Aorta (tissue), 5 donors: ENCODE results near the gene GRM1. TPM values are rescaled to one million over a fixed set of nuclear protein-coding genes. Genes with fewer than 3 reads are reported as not detected.

Experiments
- ATAC-seq: fragments of 200-7000 bp; cut with Tn5 transposase; one replicate; pipeline ENCODE4 v1.9.1; 2022; ENCODE audit warnings: moderate library complexity; ENCODE audit not compliant: low FRiP score
- DNase-seq, 2 donors: peaks; one replicate each; pipeline ENCODE4 v3.0.0-alpha.2; 2020
- H3K27ac ChIP-seq, 2 donors: one replicate each; pipeline ENCODE4 v1.5.1; 2013; ENCODE audit warnings: low read length in 2 of 2, mild to moderate bottlenecking in 2 of 2, moderate library complexity in 2 of 2, control low read depth in 1 of 2, inconsistent platforms in 1 of 2, low read depth in 1 of 2
- H3K27me3 ChIP-seq, 2 donors: one replicate each; pipeline ENCODE4 v1.6.1; 2013; ENCODE audit warnings: control low read depth in 1 of 2, low read length in 1 of 2, mild to moderate bottlenecking in 1 of 2, moderate library complexity in 1 of 2; ENCODE audit not compliant: insufficient read depth in 2 of 2, control insufficient read depth in 1 of 2
- H3K36me3 ChIP-seq, 2 donors: one replicate each; pipeline ENCODE4 v1.6.1; 2013; ENCODE audit warnings: control low read depth in 1 of 2, low read length in 1 of 2, mild to moderate bottlenecking in 1 of 2; ENCODE audit not compliant: insufficient read depth in 2 of 2, control insufficient read depth in 1 of 2
- H3K4me1 ChIP-seq, 2 donors: one replicate each; pipeline ENCODE4 v1.6.1; 2013; ENCODE audit warnings: low read length in 2 of 2, control low read depth in 1 of 2, mild to moderate bottlenecking in 1 of 2, moderate library complexity in 1 of 2; ENCODE audit not compliant: insufficient read depth in 2 of 2, control insufficient read depth in 1 of 2
- H3K4me3 ChIP-seq, 2 donors: one replicate each; pipeline ENCODE4 v1.5.1; 2013; ENCODE audit warnings: low read length in 2 of 2, control low read depth in 1 of 2, mild to moderate bottlenecking in 1 of 2
- H3K9me3 ChIP-seq: one replicate; pipeline ENCODE4 v1.6.1; 2013; ENCODE audit warnings: mild to moderate bottlenecking, low read length; ENCODE audit not compliant: control insufficient read depth
- WGBS, 2 donors: extraction: QIAGEN DNeasy Blood & Tissue Kit; methylation state at CpG; one replicate each; pipeline ENCODE4 v1.1.7; 2013; 5-methylcytosine and 5-hydroxymethylcytosine counted together
- intact Hi-C, 2 donors: fragments of 100-400 bp; cut with DNase I; formaldehyde crosslinking; loops; one replicate each; pipeline versions ENCODE4 v1.14.2 to v1.15.0; 2022
- polyA plus RNA-seq, 2 donors: library from polyadenylated mRNA; stranded (reverse); fragments of 200-250 nt; gene quantifications; one replicate each; pipeline ENCODE4 v1.2.3, GENCODE V29; 2013
- total RNA-seq, 2 donors: library from RNA; stranded (reverse); fragmentation: NEBNext Ultra II Directional; extraction: Animal tissue kit (Norgen Biotek cat#: 25700); gene quantifications; one replicate each; pipeline ENCODE4 v1.2.1, GENCODE V29; 2021
- donor health status: healthy with polysubstance abuse.
- donor health status: Bipolar disorder and iron deficiency.
- donor health status: DM: no; HTN: no; CAD: no.
- donor health status: DM: no; HTN: no; CAD: no.
- donor health status: DM: yes; HTN: yes; CAD: no.

Gene GRM1
- total and polyA plus RNA-seq, 4 donors = 0.05 to 0.25 (median 0.13) TPM; not detected in 1

- Histone ChIP-seq H3K4me3 (no peak overlapping the region), H3K27me3 (no peaks in the 10 kb centered on the region), H3K36me3 (no peaks in the 10 kb centered on the region), H3K4me1 (no peaks in the 10 kb centered on the region), H3K27ac (no peak overlapping the region), H3K9me3 (no peaks in the 10 kb centered on the region)
- intact Hi-C loops = no loop called here
- WGBS, 2 donors = 72 to 78% methylated on average over 4 of the region's 4 CpGs
- ATAC-seq (no peak), DNase-seq (no peak)
Observed at GRCh38 chr6:146389740-146390139, 360.9 kb downstream of the GRM1 start.

- no peaks in the 10 kb centered on the region for H3K9me3 ChIP-seq
- H3K27me3 ChIP-seq = no peaks in the 10 kb centered on the region
- H3K27ac ChIP-seq = no peak overlapping the region
- WGBS, 2 donors = 82 to 89% methylated on average over 1 of the region's 1 CpG
- intact Hi-C loops = no loop called here
- H3K36me3 ChIP-seq = no peaks in the 10 kb centered on the region
- ATAC-seq = no peak
- DNase-seq = no peak
- no peak overlapping the region for H3K4me3 ChIP-seq
- H3K4me1 ChIP-seq = no peaks in the 10 kb centered on the region
Observed at GRCh38 chr6:146397638-146398037, 368.8 kb downstream of the GRM1 start.

GRCh38 chr6:146402476-146402875, 373.6 kb downstream of the GRM1 start:
- WGBS, 2 donors = 90% methylated on average over 3 of the region's 3 CpGs
- no peak overlapping the region for H3K4me3 ChIP-seq
- H3K9me3 ChIP-seq = no peaks in the 10 kb centered on the region
- H3K36me3 ChIP-seq = no peaks in the 10 kb centered on the region
- intact Hi-C loops = no loop called here
- no peaks in the 10 kb centered on the region for H3K4me1 ChIP-seq
- H3K27ac ChIP-seq = no peak overlapping the region
- DNase-seq (no peak), ATAC-seq (no peak)
- H3K27me3 ChIP-seq = no peaks in the 10 kb centered on the region

- no peak overlapping the region for H3K4me3 ChIP-seq
- peaks cover 1% of the 10 kb centered on the region for H3K9me3 ChIP-seq
- no peak overlapping the region for H3K27ac ChIP-seq
- intact Hi-C loops = no loop called here
- no peak for ATAC-seq
- no peaks in the 10 kb centered on the region for H3K36me3 ChIP-seq
- WGBS, 2 donors = 63 to 68% methylated on average over 5 of the region's 5 CpGs
- DNase-seq = no peak
- H3K4me1 ChIP-seq = no peaks in the 10 kb centered on the region
- H3K27me3 ChIP-seq = no peaks in the 10 kb centered on the region
Observed at GRCh38 chr6:146408583-146408982, 379.7 kb downstream of the GRM1 start.

GRCh38 chr6:146410851-146411595, 382.2 kb downstream of the GRM1 start:
- H3K4me1 ChIP-seq = no peaks in the 10 kb centered on the region
- 33 to 39% methylated on average over 2 of the region's 2 CpGs for WGBS, 2 donors
- peaks cover 1% of the 10 kb centered on the region for H3K9me3 ChIP-seq
- no peaks in the 10 kb centered on the region for H3K36me3 ChIP-seq
- DNase-seq (no peak), ATAC-seq (no peak)
- H3K27ac ChIP-seq = no peak overlapping the region
- intact Hi-C loops = no loop called here
- H3K4me3 ChIP-seq = no peak overlapping the region
- H3K27me3 ChIP-seq = no peaks in the 10 kb centered on the region

- ATAC-seq (no peak), DNase-seq (no peak)
- peaks cover 6% of the 10 kb centered on the region for H3K9me3 ChIP-seq
- H3K4me1 ChIP-seq = no peaks in the 10 kb centered on the region
- H3K4me3 ChIP-seq = no peak overlapping the region
- H3K27ac ChIP-seq = no peak overlapping the region
- intact Hi-C loops = no loop called here
- no peaks in the 10 kb centered on the region for H3K36me3 ChIP-seq
- peaks cover 0 to 1% of the 10 kb centered on the region in 2 donors for H3K27me3 ChIP-seq
- 77 to 81% methylated on average over 5 of the region's 5 CpGs for WGBS, 2 donors
Observed at GRCh38 chr6:146419576-146419975, 390.7 kb downstream of the GRM1 start.

- Histone ChIP-seq H3K4me1 (no peaks in the 10 kb centered on the region), H3K27ac (no peak overlapping the region), H3K27me3 (peaks cover 0 to 1% of the 10 kb centered on the region in 2 donors), H3K36me3 (no peaks in the 10 kb centered on the region), H3K9me3 (peaks cover 6% of the 10 kb centered on the region), H3K4me3 (no peak overlapping the region)
- DNase-seq (no peak), ATAC-seq (no peak)
- intact Hi-C loops = no loop called here
- 54 to 61% methylated on average over 3 of the region's 3 CpGs for WGBS, 2 donors
Observed at GRCh38 chr6:146420255-146420654, 391.4 kb downstream of the GRM1 start.

- 91 to 92% methylated on average over 1 of the region's 1 CpG for whole genome bisulfite sequencing, 2 donors
- DNase-seq (no peak), ATAC-seq (no peak)
- H3K27ac ChIP-seq = no peak overlapping the region
- H3K4me3 ChIP-seq = no peak overlapping the region
- no peaks in the 10 kb centered on the region for H3K36me3 ChIP-seq
- intact Hi-C loops = no loop called here
- no peaks in the 10 kb centered on the region for H3K4me1 ChIP-seq
- H3K27me3 ChIP-seq = peaks cover 0 to 1% of the 10 kb centered on the region in 2 donors
- H3K9me3 ChIP-seq = peaks cover 7% of the 10 kb centered on the region
Observed at GRCh38 chr6:146422789-146423375, 394.0 kb downstream of the GRM1 start.

GRCh38 chr6:146423452-146423851, 394.6 kb downstream of the GRM1 start:
- Histone ChIP-seq H3K36me3 (no peaks in the 10 kb centered on the region), H3K27me3 (peaks cover 0 to 1% of the 10 kb centered on the region in 2 donors), H3K4me3 (no peak overlapping the region), H3K27ac (no peak overlapping the region), H3K4me1 (no peaks in the 10 kb centered on the region), H3K9me3 (peaks cover 7% of the 10 kb centered on the region)
- intact Hi-C loops = no loop called here
- WGBS, 2 donors = 78% methylated on average over 6 of the region's 6 CpGs
- ATAC-seq = no peak
- no peak for DNase-seq
